GM12878 (cell line): ENCODE results near the gene PCSK6. TPM values are rescaled to one million over a fixed set of nuclear protein-coding genes. Genes with fewer than 3 reads are reported as not detected.

Source experiments
- ATAC-seq: fragments of 200-7000 bp; cut with Tn5 transposase; 3 replicates; pipeline ENCODE4 v1.9.1; 2020; ENCODE audit warnings: mild to moderate bottlenecking, moderate library complexity
- BruUV-seq: library from RNA; stranded (reverse); fragments of 400-500 nt; replicated peaks from 2 replicates; lab custom pipeline; 2021; lab: Mats Ljungman, UMichigan
- CTCF ChIA-PET: fragments of 300-600 bp; sonication (Branson Sonifier 250); formaldehyde crosslinking; extraction: SDS; loops from one replicate; lab custom pipeline; 2021; ENCODE audit warnings: inconsistent platforms; lab: Yijun Ruan, JAX
- POLR2A ChIA-PET: fragments of 350-600 bp; formaldehyde crosslinking; extraction: SDS; loops from one replicate; lab custom pipeline; 2021; ENCODE audit warnings: inconsistent platforms; lab: Charles Lee
- RAD21 ChIA-PET: fragments of 300-600 bp; sonication (Branson Sonifier 250); formaldehyde crosslinking; loops from one replicate; lab custom pipeline; 2023; ENCODE audit warnings: antibody characterized with exemption; ENCODE audit not compliant: unreplicated experiment; lab: Charles Lee
- SMC1A ChIA-PET: fragments of 300-600 bp; sonication (Branson Sonifier 250); formaldehyde crosslinking; loops from one replicate; lab custom pipeline; 2023; ENCODE audit not compliant: unreplicated experiment, uncharacterized antibody; lab: Charles Lee
- DNase-seq: peaks from one replicate; pipeline ENCODE4 v3.0.0-alpha.2; 2011; ENCODE audit warnings: low read depth, low spot score
- FAIRE-seq: peaks from 3 replicates; lab custom pipeline; 2011; peaks lifted over from hg19 to GRCh38; lab: Jason Lieb, UNC
- H2AFZ ChIP-seq: 2 replicates; pipeline ENCODE4 v1.6.0; 2011; ENCODE audit warnings: low read depth, low read length, control low read depth; ENCODE audit not compliant: control insufficient read depth
- H3K27ac ChIP-seq: 2 replicates; pipeline ENCODE4 v1.5.1; 2011; ENCODE audit warnings: control low read depth; ENCODE audit not compliant: control insufficient read depth, insufficient read depth
- H3K27me3 ChIP-seq, 2 experiments: replicated peaks in 1 of 2; 2 replicates each; pipeline versions ENCODE4 v1.6.0 to v1.6.1; 2011; ENCODE audit warnings: low read length in 1 of 2; ENCODE audit not compliant: control insufficient read depth in 2 of 2, insufficient read depth in 2 of 2
- H3K36me3 ChIP-seq, 2 experiments: 2 replicates each; pipeline ENCODE4 v1.5.1; 2011; ENCODE audit warnings: low read length in 1 of 2; ENCODE audit not compliant: control insufficient read depth in 2 of 2, insufficient read depth in 2 of 2
- H3K4me1 ChIP-seq: 2 replicates; pipeline ENCODE4 v1.6.1; 2011; ENCODE audit warnings: mild to moderate bottlenecking, low read length, moderate library complexity, mixed read lengths; ENCODE audit not compliant: control insufficient read depth, insufficient read depth
- H3K4me2 ChIP-seq: 2 replicates; pipeline ENCODE4 v1.6.0; 2011; ENCODE audit warnings: control low read depth; ENCODE audit not compliant: control insufficient read depth, insufficient read depth
- H3K4me3 ChIP-seq: fragments of 200-600 bp; sonication (generic); 2 replicates; pipeline ENCODE4 v1.5.1; 2016
- H3K79me2 ChIP-seq: 2 replicates; pipeline ENCODE4 v1.6.0; 2011; ENCODE audit warnings: low read length; ENCODE audit not compliant: control insufficient read depth, insufficient read depth
- H3K9ac ChIP-seq: 2 replicates; pipeline ENCODE4 v1.8.0; 2011; ENCODE audit warnings: low read length, control low read depth, mixed read lengths; ENCODE audit not compliant: control insufficient read depth, insufficient read depth
- H3K9me3 ChIP-seq: replicated peaks from 3 replicates; pipeline ENCODE4 v1.5.1; 2011; ENCODE audit warnings: mild to moderate bottlenecking, low read length; ENCODE audit not compliant: control insufficient read depth, insufficient read depth
- H4K20me1 ChIP-seq: 2 replicates; pipeline ENCODE4 v1.6.0; 2011; ENCODE audit not compliant: control insufficient read depth, insufficient read depth
- EED ChIP-seq: sonication (generic); IDR thresholded peaks from 2 replicates; pipeline ENCODE4 v1.6.1; 2016; ENCODE audit warnings: antibody characterized with exemption, low read depth
- ESRRA ChIP-seq: IDR thresholded peaks from 2 replicates; pipeline ENCODE4 v1.6.1; 2012; ENCODE audit warnings: mild to moderate bottlenecking, low read length, improper control_type of control experiment
- FOS ChIP-seq: IDR thresholded peaks from 3 replicates; pipeline ENCODE4 v1.6.1; 2011; ENCODE audit warnings: borderline replicate concordance; ENCODE audit not compliant: insufficient read length; ENCODE audit errors: extremely low read depth
- GATAD2B ChIP-seq: fragments of 450-650 bp; conservative IDR thresholded peaks from 2 replicates; pipeline ENCODE4 v1.6.1; 2017; ENCODE audit warnings: low read depth, mild to moderate bottlenecking, moderate library complexity
- HCFC1 ChIP-seq: fragments of 150-350 bp; IDR thresholded peaks from 2 replicates; pipeline ENCODE4 v1.6.1; 2014; ENCODE audit warnings: low read length
- HDGF ChIP-seq: fragments of 450-650 bp; IDR thresholded peaks from 2 replicates; pipeline ENCODE4 v1.6.1; 2016; ENCODE audit warnings: antibody characterized with exemption
- MYC ChIP-seq: IDR thresholded peaks from 2 replicates; pipeline ENCODE4 v1.6.1; 2011; ENCODE audit warnings: mild to moderate bottlenecking, low read length, moderate library complexity, inconsistent platforms; ENCODE audit not compliant: insufficient read depth, insufficient replicate concordance, insufficient read length, severe bottlenecking
- NFYB ChIP-seq: IDR thresholded peaks from 2 replicates; pipeline ENCODE4 v1.6.1; 2011; ENCODE audit warnings: low read depth, mild to moderate bottlenecking, low read length, improper control_type of control experiment, moderate library complexity; ENCODE audit not compliant: insufficient read depth
- POLR2AphosphoS2 ChIP-seq: IDR thresholded peaks from 2 replicates; pipeline ENCODE4 v1.6.1; 2011; ENCODE audit warnings: low read depth, mild to moderate bottlenecking, low read length, improper control_type of control experiment, moderate library complexity
- TCF12 ChIP-seq: IDR thresholded peaks from 2 replicates; pipeline ENCODE4 v1.6.1; 2011; ENCODE audit warnings: low read depth, mild to moderate bottlenecking, low read length
- WGBS: methylation state at CpG from one replicate; pipeline ENCODE4 v1.1.6; 2016; ENCODE audit warnings: low lambda C conversion rate; ENCODE audit not compliant: insufficient replicate concordance, insufficient coverage; ENCODE audit errors: missing lambda C conversion rate; 5-methylcytosine and 5-hydroxymethylcytosine counted together
- in situ Hi-C: fragments of 300-500 bp; cut with MboI; formaldehyde crosslinking; loops from 9 replicates; pipeline ENCODE4 v1.14.3; 2018; ENCODE audit warnings: mixed read lengths
- intact Hi-C: fragments of 100-400 bp; cut with micrococcal nuclease; formaldehyde crosslinking; loops from one replicate; pipeline ENCODE4 v1.14.2; 2022; ENCODE audit not compliant: unreplicated experiment
- polyA plus RNA-seq, 11 experiments: library from polyadenylated mRNA; depleted of rRNA in 4 of 11; unstranded in 6 of 11; stranded (reverse) in 5 of 11; fragments of >200 nt; fragmentation: Nextera tagmentation in 4 of 11; fragmentation: Illumina TruSeq in 1 of 11; extraction: Ambion mirVana in 4 of 11; extraction: Trizol in 1 of 11; gene quantifications; 1 replicate in 1 of 11; 2 replicates in 10 of 11; pipeline versions ENCODE4 v1.2.1 to v1.2.3, GENCODE V29; 2011 to 2016; ENCODE audit warnings: inconsistent platforms in 2 of 11, missing spikeins in 2 of 11, low read depth in 1 of 11
- total RNA-seq, 4 experiments: library from RNA; depleted of rRNA in 3 of 4; stranded (reverse); fragments of >200 nt in 3 of 4; fragmentation: Illumina TruSeq in 1 of 4; extraction: Trizol in 1 of 4; gene quantifications; 2 replicates each; pipeline versions ENCODE4 v1.2.1 to v1.2.3, GENCODE V29; 2013 to 2021
- TF ChIP-seq, protein P1 (sequence below): fragments of 150-350 bp; IDR thresholded peaks from 2 replicates; pipeline ENCODE4 v1.6.1; 2014; ENCODE audit warnings: mild to moderate bottlenecking, low read depth, low read length

PCSK6 gene
- total and polyA plus RNA-seq, 10 of the 15 experiments (the other 5 are each of a cell fraction or from before 2014, with no cell fraction given) = 0.19 to 0.67 (median 0.25) TPM; not detected in 4

DNA sequence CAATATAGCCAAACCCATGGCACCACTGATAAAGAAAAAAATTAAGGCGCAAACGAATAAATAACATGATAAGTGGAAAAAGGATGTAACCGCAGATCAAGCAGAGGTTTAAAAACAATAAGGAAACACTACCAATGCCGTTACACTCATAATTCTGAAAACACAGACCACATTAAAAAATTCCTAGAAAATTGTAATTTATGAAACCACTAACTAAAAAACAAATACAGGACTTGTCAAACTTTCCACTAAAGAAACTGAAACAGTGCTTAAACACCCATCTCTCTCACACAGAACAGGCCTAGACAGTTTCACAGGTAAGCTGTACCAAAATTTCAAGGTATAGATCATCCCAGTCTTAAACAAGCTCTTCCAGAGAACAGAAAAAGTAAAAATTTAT, 28.4 kb downstream of the PCSK6 start:
- ChIA-PET CTCF (interaction anchor here (0.8 kb wide), 1 partner anchor 9 kb away, joined by 3 read pairs; no protein-coding TSS in a partner anchor), RAD21 (no interaction called here), SMC1A (no interaction called here), POLR2A (no interaction called here)
- H3K27ac ChIP-seq = no peak overlapping the region
- ATAC-seq = no peak
- DNase-seq = no peak
- in situ Hi-C loops (no loop called here), intact Hi-C loops (no loop called here)
- H3K79me2 ChIP-seq = no peaks in the 10 kb centered on the region
- no peak overlapping the region for H3K4me3 ChIP-seq
- WGBS = 42% methylated on average over 4 of the region's 4 CpGs
- no peak for FAIRE-seq
- H4K20me1 ChIP-seq = no peaks in the 10 kb centered on the region
- no peak for TF ChIP-seq FOS
- TF ChIP-seq, protein P1, sequence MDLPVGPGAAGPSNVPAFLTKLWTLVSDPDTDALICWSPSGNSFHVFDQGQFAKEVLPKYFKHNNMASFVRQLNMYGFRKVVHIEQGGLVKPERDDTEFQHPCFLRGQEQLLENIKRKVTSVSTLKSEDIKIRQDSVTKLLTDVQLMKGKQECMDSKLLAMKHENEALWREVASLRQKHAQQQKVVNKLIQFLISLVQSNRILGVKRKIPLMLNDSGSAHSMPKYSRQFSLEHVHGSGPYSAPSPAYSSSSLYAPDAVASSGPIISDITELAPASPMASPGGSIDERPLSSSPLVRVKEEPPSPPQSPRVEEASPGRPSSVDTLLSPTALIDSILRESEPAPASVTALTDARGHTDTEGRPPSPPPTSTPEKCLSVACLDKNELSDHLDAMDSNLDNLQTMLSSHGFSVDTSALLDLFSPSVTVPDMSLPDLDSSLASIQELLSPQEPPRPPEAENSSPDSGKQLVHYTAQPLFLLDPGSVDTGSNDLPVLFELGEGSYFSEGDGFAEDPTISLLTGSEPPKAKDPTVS = no peak
- TF ChIP-seq HDGF = no peak
- no peak for TF ChIP-seq TCF12
- no peak for TF ChIP-seq ESRRA
- TF ChIP-seq MYC = no peak
- TF ChIP-seq EED = no peak
- no peak for TF ChIP-seq POLR2AphosphoS2
- no peak for TF ChIP-seq GATAD2B
- no peak for TF ChIP-seq NFYB
- TF ChIP-seq HCFC1 = no peak
- no peaks in the 10 kb centered on the region for H3K4me1 ChIP-seq
- no peak overlapping the region for H3K4me2 ChIP-seq
- H3K36me3 ChIP-seq = no peaks in the 10 kb centered on the region
- no peak overlapping the region for H3K9ac ChIP-seq
- H3K27me3 ChIP-seq = no peaks in the 10 kb centered on the region; a peak in 1 of 4 replicates
- BruUV-seq = no TSS peak
- H3K9me3 ChIP-seq = no peaks in the 10 kb centered on the region
- no peak overlapping the region for H2AFZ ChIP-seq
